SK-N-SH (cell line): ENCODE results near the gene CYSLTR2.

Experiments
- EP300 ChIP-seq, 2 experiments: IDR thresholded peaks; 2 replicates each; pipeline versions ENCODE4 v1.4.0 to v1.6.1; 2012; ENCODE audit warnings: borderline replicate concordance in 1 of 2, low read depth in 1 of 2, low read length in 1 of 2
- FOSL2 ChIP-seq: IDR thresholded peaks from 2 replicates; pipeline ENCODE4 v1.4.0; 2012; ENCODE audit warnings: low read depth, mild to moderate bottlenecking, moderate library complexity, borderline replicate concordance
- MXI1 ChIP-seq: IDR thresholded peaks from 2 replicates; pipeline ENCODE4 v1.6.1; 2012; ENCODE audit warnings: mild to moderate bottlenecking, low read depth, low read length, improper control_type of control experiment
- NRF1 ChIP-seq: IDR thresholded peaks from 2 replicates; pipeline ENCODE4 v1.6.1; 2012; ENCODE audit warnings: low read depth, mild to moderate bottlenecking, low read length
- POLR2AphosphoS5 ChIP-seq: IDR thresholded peaks from 2 replicates; pipeline ENCODE4 v1.6.1; 2012; ENCODE audit warnings: low read depth, low read length
- RAD21 ChIP-seq: IDR thresholded peaks from 2 replicates; pipeline ENCODE4 v1.6.1; 2012; ENCODE audit warnings: mild to moderate bottlenecking, low read length
- SIN3A ChIP-seq: IDR thresholded peaks from 2 replicates; pipeline ENCODE4 v1.6.1; 2012; ENCODE audit warnings: low read depth, mild to moderate bottlenecking, low read length, moderate library complexity, borderline replicate concordance
- TF ChIP-seq, protein P1 (sequence below): fragments of 150-350 bp; IDR thresholded peaks from 2 replicates; pipeline ENCODE4 v1.6.1; 2017; ENCODE audit warnings: antibody characterized with exemption, low read length, low read depth, borderline replicate concordance
- TF ChIP-seq, protein P2 (sequence below): fragments of 200-600 bp; sonication (generic); IDR thresholded peaks from 2 replicates; pipeline ENCODE4 v1.6.1; 2017; ENCODE audit warnings: antibody characterized with exemption, mild to moderate bottlenecking, moderate library complexity
- TF ChIP-seq, protein P3 (sequence below): fragments of 150-350 bp; IDR thresholded peaks from 2 replicates; pipeline ENCODE4 v1.6.1; 2016; ENCODE audit warnings: mild to moderate bottlenecking, low read depth, low read length
- TF ChIP-seq, protein P4 (sequence below): IDR thresholded peaks from 2 replicates; pipeline ENCODE4 v1.4.0; 2012; ENCODE audit warnings: low read depth, borderline replicate concordance
- TF ChIP-seq, protein P5 (sequence below): IDR thresholded peaks from 2 replicates; pipeline ENCODE4 v1.6.1; 2012; ENCODE audit warnings: mild to moderate bottlenecking, low read depth, low read length, moderate library complexity

DNA sequence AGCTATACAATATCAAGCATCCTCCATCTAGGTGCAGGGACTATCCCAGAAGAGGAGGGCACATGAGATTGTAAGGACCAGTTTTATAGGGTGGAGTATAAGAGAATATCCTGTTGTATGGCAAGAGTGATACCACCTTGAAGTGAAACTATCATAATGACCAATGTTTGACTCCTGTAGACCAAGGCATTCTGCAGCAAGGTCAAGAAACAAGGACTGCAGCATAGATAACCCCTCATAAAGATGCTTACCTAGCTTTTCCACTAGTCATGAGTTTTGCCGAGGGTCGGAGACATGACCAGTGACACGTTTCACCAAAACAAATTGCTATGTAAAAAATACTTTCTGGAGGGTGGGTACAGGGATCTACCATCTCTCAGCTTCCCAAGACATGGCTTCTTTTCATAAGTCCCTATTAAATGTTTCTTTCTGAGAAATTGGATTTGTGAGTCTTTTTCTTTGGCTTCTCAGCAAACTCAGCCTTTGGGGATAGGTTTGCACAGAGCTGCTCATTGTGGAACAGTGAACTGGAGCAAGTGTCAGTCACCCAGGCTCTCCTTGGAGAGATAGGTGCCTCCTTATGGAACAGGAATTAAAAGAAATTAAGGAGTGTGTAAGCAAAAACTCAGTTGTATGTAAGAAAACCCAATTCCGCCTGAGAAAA, 28.2 kb upstream of the CYSLTR2 start:
- TF ChIP-seq, protein P1, sequence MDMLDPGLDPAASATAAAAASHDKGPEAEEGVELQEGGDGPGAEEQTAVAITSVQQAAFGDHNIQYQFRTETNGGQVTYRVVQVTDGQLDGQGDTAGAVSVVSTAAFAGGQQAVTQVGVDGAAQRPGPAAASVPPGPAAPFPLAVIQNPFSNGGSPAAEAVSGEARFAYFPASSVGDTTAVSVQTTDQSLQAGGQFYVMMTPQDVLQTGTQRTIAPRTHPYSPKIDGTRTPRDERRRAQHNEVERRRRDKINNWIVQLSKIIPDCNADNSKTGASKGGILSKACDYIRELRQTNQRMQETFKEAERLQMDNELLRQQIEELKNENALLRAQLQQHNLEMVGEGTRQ, result no peak
- TF ChIP-seq FOSL2 (no peak), SIN3A (no peak), MXI1 (no peak), POLR2AphosphoS5 (no peak), RAD21 (no peak), EP300 (IDR thresholded peaks at IDR 0.05; ENCODE audit: borderline replicate concordance in 1 of 2, low read depth in 1 of 2, low read length in 1 of 2) (no peak), NRF1 (no peak)
- TF ChIP-seq, protein P2, sequence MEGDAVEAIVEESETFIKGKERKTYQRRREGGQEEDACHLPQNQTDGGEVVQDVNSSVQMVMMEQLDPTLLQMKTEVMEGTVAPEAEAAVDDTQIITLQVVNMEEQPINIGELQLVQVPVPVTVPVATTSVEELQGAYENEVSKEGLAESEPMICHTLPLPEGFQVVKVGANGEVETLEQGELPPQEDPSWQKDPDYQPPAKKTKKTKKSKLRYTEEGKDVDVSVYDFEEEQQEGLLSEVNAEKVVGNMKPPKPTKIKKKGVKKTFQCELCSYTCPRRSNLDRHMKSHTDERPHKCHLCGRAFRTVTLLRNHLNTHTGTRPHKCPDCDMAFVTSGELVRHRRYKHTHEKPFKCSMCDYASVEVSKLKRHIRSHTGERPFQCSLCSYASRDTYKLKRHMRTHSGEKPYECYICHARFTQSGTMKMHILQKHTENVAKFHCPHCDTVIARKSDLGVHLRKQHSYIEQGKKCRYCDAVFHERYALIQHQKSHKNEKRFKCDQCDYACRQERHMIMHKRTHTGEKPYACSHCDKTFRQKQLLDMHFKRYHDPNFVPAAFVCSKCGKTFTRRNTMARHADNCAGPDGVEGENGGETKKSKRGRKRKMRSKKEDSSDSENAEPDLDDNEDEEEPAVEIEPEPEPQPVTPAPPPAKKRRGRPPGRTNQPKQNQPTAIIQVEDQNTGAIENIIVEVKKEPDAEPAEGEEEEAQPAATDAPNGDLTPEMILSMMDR, result no peak
- TF ChIP-seq, protein P3, sequence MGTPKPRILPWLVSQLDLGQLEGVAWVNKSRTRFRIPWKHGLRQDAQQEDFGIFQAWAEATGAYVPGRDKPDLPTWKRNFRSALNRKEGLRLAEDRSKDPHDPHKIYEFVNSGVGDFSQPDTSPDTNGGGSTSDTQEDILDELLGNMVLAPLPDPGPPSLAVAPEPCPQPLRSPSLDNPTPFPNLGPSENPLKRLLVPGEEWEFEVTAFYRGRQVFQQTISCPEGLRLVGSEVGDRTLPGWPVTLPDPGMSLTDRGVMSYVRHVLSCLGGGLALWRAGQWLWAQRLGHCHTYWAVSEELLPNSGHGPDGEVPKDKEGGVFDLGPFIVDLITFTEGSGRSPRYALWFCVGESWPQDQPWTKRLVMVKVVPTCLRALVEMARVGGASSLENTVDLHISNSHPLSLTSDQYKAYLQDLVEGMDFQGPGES, result no peak
- TF ChIP-seq, protein P4, sequence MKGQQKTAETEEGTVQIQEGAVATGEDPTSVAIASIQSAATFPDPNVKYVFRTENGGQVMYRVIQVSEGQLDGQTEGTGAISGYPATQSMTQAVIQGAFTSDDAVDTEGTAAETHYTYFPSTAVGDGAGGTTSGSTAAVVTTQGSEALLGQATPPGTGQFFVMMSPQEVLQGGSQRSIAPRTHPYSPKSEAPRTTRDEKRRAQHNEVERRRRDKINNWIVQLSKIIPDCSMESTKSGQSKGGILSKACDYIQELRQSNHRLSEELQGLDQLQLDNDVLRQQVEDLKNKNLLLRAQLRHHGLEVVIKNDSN, result no peak
- TF ChIP-seq, protein P5, sequence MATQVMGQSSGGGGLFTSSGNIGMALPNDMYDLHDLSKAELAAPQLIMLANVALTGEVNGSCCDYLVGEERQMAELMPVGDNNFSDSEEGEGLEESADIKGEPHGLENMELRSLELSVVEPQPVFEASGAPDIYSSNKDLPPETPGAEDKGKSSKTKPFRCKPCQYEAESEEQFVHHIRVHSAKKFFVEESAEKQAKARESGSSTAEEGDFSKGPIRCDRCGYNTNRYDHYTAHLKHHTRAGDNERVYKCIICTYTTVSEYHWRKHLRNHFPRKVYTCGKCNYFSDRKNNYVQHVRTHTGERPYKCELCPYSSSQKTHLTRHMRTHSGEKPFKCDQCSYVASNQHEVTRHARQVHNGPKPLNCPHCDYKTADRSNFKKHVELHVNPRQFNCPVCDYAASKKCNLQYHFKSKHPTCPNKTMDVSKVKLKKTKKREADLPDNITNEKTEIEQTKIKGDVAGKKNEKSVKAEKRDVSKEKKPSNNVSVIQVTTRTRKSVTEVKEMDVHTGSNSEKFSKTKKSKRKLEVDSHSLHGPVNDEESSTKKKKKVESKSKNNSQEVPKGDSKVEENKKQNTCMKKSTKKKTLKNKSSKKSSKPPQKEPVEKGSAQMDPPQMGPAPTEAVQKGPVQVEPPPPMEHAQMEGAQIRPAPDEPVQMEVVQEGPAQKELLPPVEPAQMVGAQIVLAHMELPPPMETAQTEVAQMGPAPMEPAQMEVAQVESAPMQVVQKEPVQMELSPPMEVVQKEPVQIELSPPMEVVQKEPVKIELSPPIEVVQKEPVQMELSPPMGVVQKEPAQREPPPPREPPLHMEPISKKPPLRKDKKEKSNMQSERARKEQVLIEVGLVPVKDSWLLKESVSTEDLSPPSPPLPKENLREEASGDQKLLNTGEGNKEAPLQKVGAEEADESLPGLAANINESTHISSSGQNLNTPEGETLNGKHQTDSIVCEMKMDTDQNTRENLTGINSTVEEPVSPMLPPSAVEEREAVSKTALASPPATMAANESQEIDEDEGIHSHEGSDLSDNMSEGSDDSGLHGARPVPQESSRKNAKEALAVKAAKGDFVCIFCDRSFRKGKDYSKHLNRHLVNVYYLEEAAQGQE, result no peak
